Duodenal mucosa (tissue), 2 donors: Measurements from ENCODE around the gene MARCHF3.
A peak's percentile ranks its signal among the peaks of the same experiment; 100 is the strongest.

Source experiments
- H3K27ac ChIP-seq: one replicate; pipeline ENCODE4 v1.7.0; 2013; ENCODE audit warnings: low read depth, low read length
- H3K27me3 ChIP-seq, 2 donors: one replicate each; pipeline ENCODE4 v1.7.0; 2013; ENCODE audit warnings: low read length in 2 of 2, control low read depth in 1 of 2; ENCODE audit not compliant: insufficient read depth in 2 of 2, control insufficient read depth in 1 of 2
- H3K36me3 ChIP-seq, 2 donors: one replicate each; pipeline ENCODE4 v1.7.0; 2013; ENCODE audit warnings: low read length in 2 of 2, control low read depth in 1 of 2; ENCODE audit not compliant: insufficient read depth in 2 of 2, control insufficient read depth in 1 of 2
- H3K4me1 ChIP-seq, 2 donors: one replicate each; pipeline ENCODE4 v1.7.0; 2013; ENCODE audit warnings: low read length in 2 of 2, control low read depth in 1 of 2; ENCODE audit not compliant: insufficient read depth in 2 of 2, control insufficient read depth in 1 of 2
- H3K4me3 ChIP-seq, 2 donors: one replicate each; pipeline ENCODE4 v1.7.0; 2013; ENCODE audit warnings: low read length in 2 of 2, low read depth in 1 of 2
- H3K9ac ChIP-seq, 2 donors: one replicate each; pipeline ENCODE4 v1.7.0; 2013; ENCODE audit warnings: low read length in 2 of 2, low read depth in 1 of 2
- H3K9me3 ChIP-seq, 2 donors: one replicate each; pipeline ENCODE4 v1.7.0; 2013; ENCODE audit warnings: low read length in 2 of 2, control low read depth in 1 of 2; ENCODE audit not compliant: control insufficient read depth in 1 of 2

The MARCHF3 gene, protein sequence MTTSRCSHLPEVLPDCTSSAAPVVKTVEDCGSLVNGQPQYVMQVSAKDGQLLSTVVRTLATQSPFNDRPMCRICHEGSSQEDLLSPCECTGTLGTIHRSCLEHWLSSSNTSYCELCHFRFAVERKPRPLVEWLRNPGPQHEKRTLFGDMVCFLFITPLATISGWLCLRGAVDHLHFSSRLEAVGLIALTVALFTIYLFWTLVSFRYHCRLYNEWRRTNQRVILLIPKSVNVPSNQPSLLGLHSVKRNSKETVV

GRCh38 chr5:127030259-127031146, at the start of gene MARCHF3:
Gene MARCHF3, minus strand, starts transcription at chr5:127030558. Its CDS starts 112,387 bp downstream, at chr5:126918171.
- Histone ChIP-seq H3K9me3 (no peaks in the 10 kb centered on the region), H3K4me3 (peak within 1 kb of the TSS; percentile 86 to 90), H3K36me3 (no peaks in the 10 kb centered on the region), H3K27ac (peak within 1 kb of the TSS; percentile 93), H3K9ac (peak within 1 kb of the TSS; percentile 83 to 91), H3K27me3 (peaks cover 0 to 5% of the 10 kb centered on the region in 2 donors), H3K4me1 (peaks cover 10 to 25% of the 10 kb centered on the region in 2 donors)

DNA sequence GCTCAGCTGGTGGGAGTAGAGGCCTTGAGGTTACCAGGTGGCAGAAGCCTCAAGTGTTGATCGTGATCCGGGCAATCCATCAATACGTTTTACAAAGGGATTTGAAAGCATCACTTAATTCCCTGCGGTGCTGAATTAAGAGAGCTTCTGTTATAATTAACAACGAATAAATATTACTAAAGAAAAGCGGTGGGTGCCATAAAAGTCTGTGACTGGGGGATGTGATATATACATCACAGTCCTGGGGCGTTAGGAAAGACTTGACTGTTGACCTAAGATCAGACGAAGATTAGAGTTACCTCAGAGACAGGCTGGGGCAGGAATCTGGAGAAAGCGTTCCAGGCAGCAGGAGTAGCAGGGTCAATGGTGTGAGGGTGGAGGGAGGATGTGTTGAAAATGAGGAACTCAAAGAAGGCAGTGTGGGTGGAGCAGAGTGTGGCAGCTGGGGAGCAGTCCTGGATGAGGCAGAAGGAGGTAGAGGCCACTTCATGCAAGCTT, 49.7 kb upstream of the MARCHF3 start:
- H3K4me3 ChIP-seq: no peak overlapping the region
- H3K27ac ChIP-seq: no peak overlapping the region
- no peaks in the 10 kb centered on the region for H3K27me3 ChIP-seq
- no peaks in the 10 kb centered on the region for H3K36me3 ChIP-seq
- peaks cover 0 to 6% of the 10 kb centered on the region in 2 donors for H3K4me1 ChIP-seq
- no peaks in the 10 kb centered on the region for H3K9me3 ChIP-seq
- no peak overlapping the region for H3K9ac ChIP-seq

GRCh38 chr5:127077366-127077765, 47.0 kb upstream of the MARCHF3 start:
- H3K9ac ChIP-seq: no peak overlapping the region
- no peaks in the 10 kb centered on the region for H3K36me3 ChIP-seq
- no peaks in the 10 kb centered on the region for H3K9me3 ChIP-seq
- H3K4me3 ChIP-seq: no peak overlapping the region
- H3K27me3 ChIP-seq: no peaks in the 10 kb centered on the region
- no peak overlapping the region for H3K27ac ChIP-seq
- H3K4me1 ChIP-seq: peaks cover 5 to 6% of the 10 kb centered on the region in 2 donors

- H3K27ac ChIP-seq: no peak overlapping the region
- H3K4me1 ChIP-seq: peaks cover 5 to 6% of the 10 kb centered on the region in 2 donors
- H3K36me3 ChIP-seq: no peaks in the 10 kb centered on the region
- H3K27me3 ChIP-seq: no peaks in the 10 kb centered on the region
- no peak overlapping the region for H3K4me3 ChIP-seq
- no peaks in the 10 kb centered on the region for H3K9me3 ChIP-seq
- no peak overlapping the region for H3K9ac ChIP-seq
These were observed 46.2 kb upstream of the MARCHF3 start for GRCh38 chr5:127076315-127077129.

GRCh38 chr5:127074466-127074865, 44.1 kb upstream of the MARCHF3 start:
- Histone ChIP-seq H3K9ac (no peak overlapping the region), H3K27ac (no peak overlapping the region), H3K27me3 (no peaks in the 10 kb centered on the region), H3K4me3 (no peak overlapping the region), H3K36me3 (no peaks in the 10 kb centered on the region), H3K4me1 (peaks cover 5 to 6% of the 10 kb centered on the region in 2 donors), H3K9me3 (no peaks in the 10 kb centered on the region)

DNA sequence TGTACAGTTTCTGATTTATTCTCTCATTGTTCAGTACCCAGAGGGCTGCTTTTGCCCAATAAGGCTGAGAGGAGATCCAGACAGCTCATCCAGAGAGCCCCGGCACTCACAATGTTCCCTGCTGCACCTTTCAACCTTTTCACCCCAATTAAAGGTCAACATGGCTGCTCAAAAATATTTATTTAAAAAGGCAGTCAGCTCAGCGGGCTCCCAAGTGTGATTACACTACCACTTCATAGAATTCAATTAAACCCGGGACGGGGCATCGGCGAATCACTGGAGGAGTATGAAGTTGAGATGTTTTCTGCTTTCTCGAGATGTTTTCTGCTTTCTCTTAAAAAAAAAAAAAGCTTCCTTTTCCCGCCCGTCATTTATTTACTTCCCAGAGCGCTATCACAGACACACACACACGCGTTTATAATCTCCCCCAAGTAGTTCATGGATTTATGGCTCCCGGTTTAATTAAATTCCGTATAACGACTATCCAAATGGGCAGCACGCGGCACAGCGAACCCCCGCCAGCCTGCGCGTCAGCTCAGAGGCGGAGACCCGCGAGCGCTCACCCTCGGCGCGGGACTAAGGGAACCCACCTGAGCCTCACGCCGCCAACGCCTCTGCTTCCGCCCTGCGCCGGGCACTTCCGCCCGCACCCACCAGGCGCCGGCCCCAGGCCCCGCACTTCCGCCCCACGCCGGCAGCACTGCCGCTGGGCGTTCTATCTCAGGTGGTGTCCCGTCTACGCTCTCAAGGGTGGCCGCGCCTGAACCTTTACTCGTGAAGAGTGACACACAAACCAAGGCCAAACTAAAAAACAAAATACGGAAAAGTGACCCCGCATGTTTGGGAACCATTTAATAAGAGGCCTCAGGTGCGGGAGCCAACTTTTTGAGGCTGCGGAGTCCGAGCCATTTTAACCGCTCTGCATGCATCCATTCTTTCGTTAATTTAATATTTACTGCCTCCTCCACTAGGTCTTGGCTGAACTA, 42.8 kb upstream of the MARCHF3 start, which contains the start of gene C5orf63:
TSS of gene C5orf63 (minus strand) at position 642 of the 986 bp plus-strand sequence. CDS start 14,507 bp downstream, outside the sequence.
- Histone ChIP-seq H3K4me3 (peak within 1 kb of the TSS; percentile 84 to 87), H3K36me3 (no peaks in the 10 kb centered on the region), H3K4me1 (peaks cover 5 to 6% of the 10 kb centered on the region in 2 donors), H3K27me3 (no peaks in the 10 kb centered on the region), H3K9me3 (no peaks in the 10 kb centered on the region), H3K27ac (no peak within 1 kb of the TSS), H3K9ac (peak within 1 kb of the TSS; percentile 65 to 83)

GRCh38 chr5:127070243-127070642, 39.9 kb upstream of the MARCHF3 start:
- Histone ChIP-seq H3K4me3 (no peak overlapping the region), H3K9me3 (no peaks in the 10 kb centered on the region), H3K27ac (no peak overlapping the region), H3K27me3 (no peaks in the 10 kb centered on the region), H3K36me3 (peaks cover 0 to 8% of the 10 kb centered on the region in 2 donors), H3K9ac (no peak overlapping the region), H3K4me1 (peaks cover 0 to 5% of the 10 kb centered on the region in 2 donors)

- H3K9me3 ChIP-seq: no peaks in the 10 kb centered on the region
- no peak overlapping the region for H3K27ac ChIP-seq
- peaks cover 0 to 2% of the 10 kb centered on the region in 2 donors for H3K4me1 ChIP-seq
- H3K4me3 ChIP-seq: no peak overlapping the region
- H3K36me3 ChIP-seq: peaks cover 8% of the 10 kb centered on the region in 2 donors
- no peaks in the 10 kb centered on the region for H3K27me3 ChIP-seq
- no peak overlapping the region for H3K9ac ChIP-seq
These were observed 38.3 kb upstream of the MARCHF3 start for GRCh38 chr5:127068493-127069214.
